Fibroblast of mammary gland (primary cell): ENCODE data around the gene SPINT1.

Source experiments
- DNase-seq: peaks from one replicate; pipeline ENCODE4 v3.0.0-alpha.2; 2010; ENCODE audit warnings: low read depth
- H3K4me3 ChIP-seq: 2 replicates; pipeline ENCODE4 v1.5.1; 2011; ENCODE audit warnings: low read depth, mild to moderate bottlenecking, low read length, moderate library complexity; ENCODE audit not compliant: control insufficient read depth
- CTCF ChIP-seq: conservative IDR thresholded peaks from 2 replicates; pipeline ENCODE4 v1.5.1; 2011; ENCODE audit warnings: low read depth, low read length, inconsistent platforms; ENCODE audit not compliant: control insufficient read depth, insufficient read depth

The SPINT1 gene

GRCh38 chr15:40850576-40851112, 6.8 kb downstream of the SPINT1 start:
- no peak for DNase-seq
- H3K4me3 ChIP-seq, result no peak overlapping the region
- no peak for TF ChIP-seq CTCF

- no peak for DNase-seq
- TF ChIP-seq CTCF, result no peak
- H3K4me3 ChIP-seq, result no peak overlapping the region
These were observed 8.7 kb downstream of the SPINT1 start for GRCh38 chr15:40852529-40852928.

GRCh38 chr15:40853241-40853890, 9.5 kb downstream of the SPINT1 start:
- no peak for TF ChIP-seq CTCF
- DNase-seq, result no peak
- H3K4me3 ChIP-seq, result no peak overlapping the region

- H3K4me3 ChIP-seq, result no peak overlapping the region
- no peak for DNase-seq
- TF ChIP-seq CTCF, result no peak
These were observed 10.3 kb downstream of the SPINT1 start for GRCh38 chr15:40854161-40854560.

- no peak for TF ChIP-seq CTCF
- H3K4me3 ChIP-seq, result no peak overlapping the region
- DNase-seq, result no peak
These were observed 11.9 kb downstream of the SPINT1 start for GRCh38 chr15:40855706-40856234.

GRCh38 chr15:40856746-40857145, 12.9 kb downstream of the SPINT1 start:
- no peak for TF ChIP-seq CTCF
- H3K4me3 ChIP-seq, result no peak overlapping the region
- no peak for DNase-seq
